NCI-H524 treated with DMSO at 0.1 percent for 48 hours (cell line): Measurements from ENCODE around the gene C11orf54.
"Not testable (repeated sequence)": the region's sequence is repeated elsewhere in the genome, so short reads cannot be mapped to it uniquely, and the experiment has no call there.

Experiments
- DNase-seq: peaks from one replicate; lab custom pipeline; 2025; lab: John Stamatoyannopoulos, UW

C11orf54 gene

GRCh38 chr11:93766504-93766903, 25.0 kb downstream of the C11orf54 start:
- no peak for DNase-seq

GRCh38 chr11:93767018-93767417, 25.5 kb downstream of the C11orf54 start:
- no peak for DNase-seq

- DNase-seq, result no peak
These were observed 28.7 kb downstream of the C11orf54 start for GRCh38 chr11:93770160-93770559.

- DNase-seq, result no peak
These were observed 30.7 kb downstream of the C11orf54 start for GRCh38 chr11:93772123-93772522.

GRCh38 chr11:93773045-93773477, 31.6 kb downstream of the C11orf54 start:
- DNase-seq, result no peak

- DNase-seq, result no peak
These were observed 32.2 kb downstream of the C11orf54 start for GRCh38 chr11:93773601-93774200.

- DNase-seq, result not testable (repeated sequence)
These were observed 33.1 kb downstream of the C11orf54 start for GRCh38 chr11:93774560-93774959.

- DNase-seq, result no peak
These were observed 33.8 kb downstream of the C11orf54 start for GRCh38 chr11:93775289-93775688.

GRCh38 chr11:93783362-93783761, 41.9 kb downstream of the C11orf54 start:
- DNase-seq, result no peak

GRCh38 chr11:93783765-93784144, 42.3 kb downstream of the C11orf54 start:
- DNase-seq, result no peak

GRCh38 chr11:93784145-93784934, 42.9 kb downstream of the C11orf54 start, which contains the start of gene MED17:
MED17 (plus strand) TSS chr11:93784282; CDS start chr11:93784514, 232 bp downstream.
- peak; percentile 17 for DNase-seq

- DNase-seq, result no peak
These were observed 43.5 kb downstream of the C11orf54 start for GRCh38 chr11:93784935-93785360.

- no peak for DNase-seq
These were observed 50.0 kb downstream of the C11orf54 start for GRCh38 chr11:93791493-93791892.

GRCh38 chr11:93796441-93797231, 55.2 kb downstream of the C11orf54 start:
- DNase-seq, result no peak

GRCh38 chr11:93801366-93801765, 59.9 kb downstream of the C11orf54 start:
- no peak for DNase-seq

GRCh38 chr11:93804879-93805278, 63.4 kb downstream of the C11orf54 start:
- no peak for DNase-seq

GRCh38 chr11:93807980-93808379, 66.5 kb downstream of the C11orf54 start:
- no peak for DNase-seq

GRCh38 chr11:93813974-93814373, 72.5 kb downstream of the C11orf54 start:
- no peak for DNase-seq
